ENCODE data around the gene U2SURP.
"Not testable (repeated sequence)": the region's sequence is repeated elsewhere in the genome, so short reads cannot be mapped to it uniquely, and the experiment has no call there.

The U2SURP gene

GRCh38 chr3:143024351-143024960 lies 23.1 kb downstream of the U2SURP start:
- no peak for DNase-seq

- DNase-seq: no peak
These were observed 30.0 kb downstream of the U2SURP start for GRCh38 chr3:143031327-143031726.

GRCh38 chr3:143031796-143032387 lies 30.5 kb downstream of the U2SURP start:
- not testable (repeated sequence) for DNase-seq

- no peak for DNase-seq
These were observed 34.3 kb downstream of the U2SURP start for GRCh38 chr3:143035466-143036211.

- no peak for DNase-seq
These were observed 35.2 kb downstream of the U2SURP start for GRCh38 chr3:143036557-143036956.

GRCh38 chr3:143037867-143038266 lies 36.5 kb downstream of the U2SURP start:
- no peak for DNase-seq

GRCh38 chr3:143040261-143040879 lies 39.0 kb downstream of the U2SURP start:
- no peak for DNase-seq

GRCh38 chr3:143041903-143042302 lies 40.5 kb downstream of the U2SURP start:
- DNase-seq: no peak

- no peak for DNase-seq
These were observed 44.3 kb downstream of the U2SURP start for GRCh38 chr3:143045639-143046038.

GRCh38 chr3:143046075-143046474 lies 44.7 kb downstream of the U2SURP start:
- not testable (repeated sequence) for DNase-seq

GRCh38 chr3:143054011-143054410 lies 52.6 kb downstream of the U2SURP start:
- DNase-seq: no peak

GRCh38 chr3:143056372-143056771 lies 55.0 kb downstream of the U2SURP start:
- DNase-seq: no peak

- DNase-seq: no peak
These were observed 59.5 kb downstream of the U2SURP start for GRCh38 chr3:143060906-143061305.

- no peak for DNase-seq
These were observed 61.6 kb downstream of the U2SURP start for GRCh38 chr3:143063018-143063417.

- DNase-seq: no peak
These were observed 63.4 kb downstream of the U2SURP start for GRCh38 chr3:143064777-143065176.

- no peak for DNase-seq
These were observed 64.0 kb downstream of the U2SURP start for GRCh38 chr3:143065364-143065763.

- DNase-seq: no peak
These were observed 64.7 kb downstream of the U2SURP start for GRCh38 chr3:143066033-143066432.

- DNase-seq: no peak
These were observed 65.8 kb downstream of the U2SURP start for GRCh38 chr3:143067201-143067600.

GRCh38 chr3:143068059-143068458 lies 66.7 kb downstream of the U2SURP start:
- no peak for DNase-seq

GRCh38 chr3:143070977-143071551 lies 69.7 kb downstream of the U2SURP start:
- no peak for DNase-seq

- no peak for DNase-seq
These were observed 70.4 kb downstream of the U2SURP start for GRCh38 chr3:143071776-143072175.

- not testable (repeated sequence) for DNase-seq
These were observed 71.1 kb downstream of the U2SURP start for GRCh38 chr3:143072298-143073020.

GRCh38 chr3:143073541-143073940 lies 72.2 kb downstream of the U2SURP start:
- DNase-seq: not testable (repeated sequence)
